ENCODE data around the gene PSMB10.

- TF ChIP-seq CTCF (IDR thresholded peaks at IDR 0.05) (no peak), POLR2A (IDR thresholded peaks at IDR 0.05) (no peak), POLR2AphosphoS5 (IDR thresholded peaks at IDR 0.05) (no peak)
These were observed 19.4 kb downstream of the PSMB10 start for GRCh38 chr16:67917140-67917851.

All from suprapubic skin (tissue), 4 donors.